ENCODE data around the gene GPR151.

Gene GPR151

GRCh38 chr5:146519554-146519953, 3.6 kb upstream of the GPR151 start:
- DNase-seq, result no peak

GRCh38 chr5:146515473-146516150, 378 bp downstream of the GPR151 start:
- DNase-seq, result no peak

GRCh38 chr5:146514575-146514974, 1.4 kb downstream of the GPR151 start:
- DNase-seq, result no peak

GRCh38 chr5:146513462-146513861, 2.5 kb downstream of the GPR151 start:
- no peak for DNase-seq

- DNase-seq, result no peak
Measured at GRCh38 chr5:146510559-146511125, 5.3 kb downstream of the GPR151 start.

- DNase-seq, result no peak
Measured at GRCh38 chr5:146507428-146507827, 8.6 kb downstream of the GPR151 start.

GRCh38 chr5:146499680-146500079, 16.3 kb downstream of the GPR151 start:
- no peak for DNase-seq

GRCh38 chr5:146494656-146495055, 21.3 kb downstream of the GPR151 start:
- no peak for DNase-seq

- DNase-seq, result no peak
Measured at GRCh38 chr5:146490089-146490843, 25.7 kb downstream of the GPR151 start.

- DNase-seq, result no peak
Measured at GRCh38 chr5:146484714-146485391, 31.1 kb downstream of the GPR151 start.

GRCh38 chr5:146482775-146483174, 33.2 kb downstream of the GPR151 start:
- DNase-seq, result no peak

GRCh38 chr5:146475906-146476305, 40.1 kb downstream of the GPR151 start:
- DNase-seq, result no peak

GRCh38 chr5:146475190-146475780, 40.7 kb downstream of the GPR151 start:
- DNase-seq, result no peak

GRCh38 chr5:146474065-146474464, 41.9 kb downstream of the GPR151 start:
- no peak for DNase-seq

GRCh38 chr5:146467760-146468159, 48.2 kb downstream of the GPR151 start:
- no peak for DNase-seq

- no peak for DNase-seq
Measured at GRCh38 chr5:146466521-146467349, 49.3 kb downstream of the GPR151 start.

- DNase-seq, result no peak
Measured at GRCh38 chr5:146463446-146463845, 52.5 kb downstream of the GPR151 start.

Measured in NCI-H187 treated with DMSO at 0.1 percent for 48 hours (cell line).